Endothelial cell of umbilical vein (primary cell): ENCODE data around the gene GPS1.

Experiments
- EZH2 ChIP-seq: IDR thresholded peaks from 2 replicates; pipeline ENCODE4 v1.6.1; 2012; ENCODE audit warnings: borderline replicate concordance, low read depth, mild to moderate bottlenecking, moderate library complexity, low read length, inconsistent platforms; ENCODE audit not compliant: severe bottlenecking
- FOS ChIP-seq: IDR thresholded peaks from 2 replicates; pipeline ENCODE4 v1.6.1; 2011; ENCODE audit warnings: mild to moderate bottlenecking, low read length, moderate library complexity, borderline replicate concordance; ENCODE audit not compliant: insufficient read depth
- GATA2 ChIP-seq: IDR thresholded peaks from 2 replicates; pipeline ENCODE4 v1.7.0; 2011; ENCODE audit warnings: low read depth, mild to moderate bottlenecking, moderate library complexity, mixed read lengths, low read length; ENCODE audit not compliant: insufficient read length, insufficient read depth
- JUN ChIP-seq: IDR thresholded peaks from 2 replicates; pipeline ENCODE4 v1.6.1; 2011; ENCODE audit warnings: borderline replicate concordance, low read depth; ENCODE audit not compliant: insufficient read length, insufficient read depth
- MYC ChIP-seq: IDR thresholded peaks from one replicate; pipeline ENCODE4 v1.6.1; 2011; ENCODE audit warnings: mild to moderate bottlenecking, low read depth, low read length
- POLR2A ChIP-seq: IDR thresholded peaks from 2 replicates; pipeline ENCODE4 v1.6.1; 2012; ENCODE audit warnings: low read depth, mild to moderate bottlenecking, control low read depth, low read length
- POLR2AphosphoS5 ChIP-seq: IDR thresholded peaks from 2 replicates; pipeline ENCODE4 v1.6.1; 2012; ENCODE audit warnings: low read depth, mild to moderate bottlenecking, control low read depth, low read length, moderate library complexity; ENCODE audit not compliant: insufficient read depth
- TF ChIP-seq, protein P1 (sequence below), 2 donors: IDR thresholded peaks; 1 replicate in 1 of 2; 2 replicates in 1 of 2; pipeline ENCODE4 v1.5.1; 2011; ENCODE audit warnings: low read length in 2 of 2, mild to moderate bottlenecking in 2 of 2, moderate library complexity in 2 of 2, control low read depth in 1 of 2, inconsistent platforms in 1 of 2, low read depth in 1 of 2; ENCODE audit not compliant: insufficient read depth in 1 of 2; ENCODE audit errors: extremely low read depth in 1 of 2
- TF ChIP-seq, protein P2 (sequence below): IDR thresholded peaks from 2 replicates; pipeline ENCODE4 v1.6.1; 2011; ENCODE audit not compliant: insufficient read depth, insufficient read length

DNA sequence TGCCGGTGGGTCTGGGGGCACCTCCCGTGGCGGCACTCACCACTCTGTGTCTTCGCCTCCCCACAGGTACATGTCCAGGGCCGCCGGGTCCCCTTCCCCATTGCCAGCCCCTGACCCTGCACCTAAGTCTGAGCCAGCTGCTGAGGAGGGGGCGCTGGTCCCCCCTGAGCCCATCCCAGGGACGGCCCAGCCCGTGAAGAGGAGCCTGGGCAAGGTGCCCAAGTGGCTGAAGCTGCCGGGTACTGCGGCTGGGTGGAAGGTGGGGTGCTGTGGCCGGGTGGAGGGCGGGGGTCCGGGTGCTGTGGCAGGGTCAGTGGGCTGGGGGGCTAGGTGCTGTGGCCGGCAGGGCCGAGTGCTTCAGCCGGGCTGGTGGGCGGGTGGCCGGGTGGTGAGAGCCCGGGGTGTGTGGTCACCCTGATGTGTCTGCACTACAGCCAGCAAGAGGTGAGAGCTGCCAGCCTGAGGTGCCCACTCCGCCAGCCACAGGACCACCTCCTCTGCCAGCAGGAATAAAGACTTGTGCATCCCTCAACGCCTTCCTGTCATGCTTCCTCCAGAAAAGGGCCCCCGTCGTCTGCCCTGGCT is 34.7 kb upstream of the GPS1 start:
- TF ChIP-seq GATA2: no peak
- no peak for TF ChIP-seq POLR2AphosphoS5
- TF ChIP-seq MYC: no peak
- no peak for TF ChIP-seq POLR2A
- TF ChIP-seq, protein P1, sequence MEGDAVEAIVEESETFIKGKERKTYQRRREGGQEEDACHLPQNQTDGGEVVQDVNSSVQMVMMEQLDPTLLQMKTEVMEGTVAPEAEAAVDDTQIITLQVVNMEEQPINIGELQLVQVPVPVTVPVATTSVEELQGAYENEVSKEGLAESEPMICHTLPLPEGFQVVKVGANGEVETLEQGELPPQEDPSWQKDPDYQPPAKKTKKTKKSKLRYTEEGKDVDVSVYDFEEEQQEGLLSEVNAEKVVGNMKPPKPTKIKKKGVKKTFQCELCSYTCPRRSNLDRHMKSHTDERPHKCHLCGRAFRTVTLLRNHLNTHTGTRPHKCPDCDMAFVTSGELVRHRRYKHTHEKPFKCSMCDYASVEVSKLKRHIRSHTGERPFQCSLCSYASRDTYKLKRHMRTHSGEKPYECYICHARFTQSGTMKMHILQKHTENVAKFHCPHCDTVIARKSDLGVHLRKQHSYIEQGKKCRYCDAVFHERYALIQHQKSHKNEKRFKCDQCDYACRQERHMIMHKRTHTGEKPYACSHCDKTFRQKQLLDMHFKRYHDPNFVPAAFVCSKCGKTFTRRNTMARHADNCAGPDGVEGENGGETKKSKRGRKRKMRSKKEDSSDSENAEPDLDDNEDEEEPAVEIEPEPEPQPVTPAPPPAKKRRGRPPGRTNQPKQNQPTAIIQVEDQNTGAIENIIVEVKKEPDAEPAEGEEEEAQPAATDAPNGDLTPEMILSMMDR (IDR thresholded peaks at IDR 0.05; ENCODE audit: extremely low read depth in 1 of 2, insufficient read depth in 1 of 2, low read depth in 1 of 2, low read length in 2 of 2): no peak
- TF ChIP-seq, protein P2, sequence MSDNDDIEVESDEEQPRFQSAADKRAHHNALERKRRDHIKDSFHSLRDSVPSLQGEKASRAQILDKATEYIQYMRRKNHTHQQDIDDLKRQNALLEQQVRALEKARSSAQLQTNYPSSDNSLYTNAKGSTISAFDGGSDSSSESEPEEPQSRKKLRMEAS: no peak
- TF ChIP-seq EZH2: no peak
- TF ChIP-seq FOS: no peak
- no peak for TF ChIP-seq JUN
